K562 (cell line): Measurements from ENCODE around the gene PAQR8. TPM values are rescaled to one million over a fixed set of nuclear protein-coding genes. Genes with fewer than 3 reads are reported as not detected.

Source experiments
- ATAC-seq: fragments of 200-7000 bp; cut with Tn5 transposase; 3 replicates; pipeline ENCODE4 v1.9.1; 2020; ENCODE audit warnings: moderate library complexity
- BruUV-seq: library from RNA; stranded (reverse); fragments of 400-500 nt; replicated peaks from 2 replicates; lab custom pipeline; 2021; lab: Mats Ljungman, UMichigan
- CTCF ChIA-PET: fragments of 300-600 bp; formaldehyde crosslinking; extraction: SDS; loops from one replicate; lab custom pipeline; 2021; ENCODE audit warnings: low intra/inter-chr PET ratio; lab: Yijun Ruan, JAX
- POLR2A ChIA-PET: fragments of 300-600, 350-650 bp; sonication (Branson Sonifier 250); formaldehyde crosslinking; extraction: SDS; loops from one replicate; lab custom pipeline; 2021; ENCODE audit warnings: antibody characterized with exemption, inconsistent platforms; lab: Yijun Ruan, JAX
- DNase-seq, 4 experiments: peaks; one replicate each; pipeline versions ENCODE4 v3.0.0 to v3.0.0-alpha.2; 2011 to 2018; ENCODE audit warnings: low spot score in 3 of 4, mixed read lengths in 3 of 4; ENCODE audit errors: extremely low read depth in 1 of 4
- FAIRE-seq: peaks from 2 replicates; lab custom pipeline; 2011; peaks lifted over from hg19 to GRCh38; lab: Jason Lieb, UNC
- H2AFZ ChIP-seq: 2 replicates; pipeline ENCODE4 v1.6.0; 2011; ENCODE audit warnings: low read depth, low read length, control low read depth, inconsistent platforms
- H3K27ac ChIP-seq: fragments of 200-600 bp; 3 replicates; pipeline ENCODE4 v1.8.0; 2011; ENCODE audit warnings: low read depth, mild to moderate bottlenecking, control low read depth, inconsistent platforms, low read length, moderate library complexity, mixed read lengths; ENCODE audit errors: extremely low read depth
- H3K27me3 ChIP-seq, 2 experiments: fragments of 300-600 bp in 1 of 2; 2 replicates in 1 of 2; 3 replicates in 1 of 2; pipeline versions ENCODE4 v1.6.0 to v1.8.0; 2011; ENCODE audit warnings: inconsistent platforms in 2 of 2, low read length in 2 of 2, mild to moderate bottlenecking in 1 of 2, mixed read lengths in 1 of 2, moderate library complexity in 1 of 2; ENCODE audit not compliant: control insufficient read depth in 2 of 2, insufficient read depth in 2 of 2
- H3K36me3 ChIP-seq: fragments of 300-600 bp; 3 replicates; pipeline ENCODE4 v1.8.0; 2011; ENCODE audit warnings: mild to moderate bottlenecking, low read length, inconsistent platforms; ENCODE audit not compliant: control insufficient read depth, insufficient read depth
- H3K4me1 ChIP-seq, 2 experiments: fragments of 200-600 bp in 1 of 2; replicated peaks in 1 of 2; 2 replicates in 1 of 2; 3 replicates in 1 of 2; pipeline versions ENCODE4 v1.5.1 to v1.8.0; 2011; ENCODE audit warnings: inconsistent platforms in 2 of 2, low read length in 2 of 2, mild to moderate bottlenecking in 1 of 2, mixed read lengths in 1 of 2, moderate library complexity in 1 of 2; ENCODE audit not compliant: control insufficient read depth in 2 of 2, insufficient read depth in 2 of 2
- H3K4me2 ChIP-seq: 2 replicates; pipeline ENCODE4 v1.6.1; 2011; ENCODE audit warnings: low read length, control low read depth, inconsistent platforms, mixed read lengths; ENCODE audit not compliant: insufficient read depth
- H3K4me3 ChIP-seq: fragments of 200-600 bp; sonication (generic), shearing (Covaris generic); 2 replicates; pipeline ENCODE4 v1.5.1; 2016; ENCODE audit warnings: control low read depth, inconsistent platforms
- H3K79me2 ChIP-seq: fragments of 200-600 bp; 3 replicates; pipeline ENCODE4 v1.8.0; 2011; ENCODE audit warnings: low read length, inconsistent platforms; ENCODE audit not compliant: control insufficient read depth, insufficient read depth
- H3K9ac ChIP-seq, 2 experiments: 2 replicates each; pipeline versions ENCODE4 v1.6.0 to v1.6.1; 2011; ENCODE audit warnings: low read depth in 2 of 2, low read length in 2 of 2, control low read depth in 1 of 2, inconsistent platforms in 1 of 2, mild to moderate bottlenecking in 1 of 2, mixed read lengths in 1 of 2; ENCODE audit not compliant: insufficient read depth in 1 of 2
- H3K9me1 ChIP-seq: one replicate; pipeline ENCODE4 v1.6.0; 2011; ENCODE audit warnings: inconsistent platforms, mild to moderate bottlenecking, low read length, moderate library complexity; ENCODE audit not compliant: control insufficient read depth, insufficient read depth
- H3K9me3 ChIP-seq: replicated peaks from 2 replicates; pipeline ENCODE4 v1.5.1; 2011; ENCODE audit warnings: low read depth, low read length, inconsistent platforms; ENCODE audit not compliant: control insufficient read depth, insufficient read depth
- H4K20me1 ChIP-seq: replicated peaks from 2 replicates; pipeline ENCODE4 v1.6.1; 2011; ENCODE audit warnings: low read length, inconsistent platforms, mixed read lengths; ENCODE audit not compliant: control insufficient read depth, insufficient read depth
- CEBPB ChIP-seq: fragments of 450-650 bp; IDR thresholded peaks from 2 replicates; pipeline ENCODE4 v1.6.1; 2016; ENCODE audit warnings: missing genetic modification characterization, missing compliant biosample characterization
- HLTF ChIP-seq: fragments of 450-650 bp; IDR thresholded peaks from 2 replicates; pipeline ENCODE4 v1.6.1; 2016
- PPARD ChIP-seq: fragments of 250-450 bp; sonication (Bioruptor Pico); IDR thresholded peaks from 2 replicates; pipeline ENCODE4 v1.8.0; 2022; ENCODE audit warnings: inconsistent platforms, mild to moderate bottlenecking, moderate library complexity
- SETDB1 ChIP-seq: IDR thresholded peaks from one replicate; pipeline ENCODE4 v1.6.1; 2012; ENCODE audit warnings: low read length, control low read depth, inconsistent platforms
- SMAD1 ChIP-seq: fragments of 150-350 bp; IDR thresholded peaks from 2 replicates; pipeline ENCODE4 v1.6.1; 2014; ENCODE audit warnings: low read length, low read depth; ENCODE audit not compliant: partially characterized antibody
- SRSF7 ChIP-seq: fragments of 200-400 bp; formaldehyde crosslinking; optimal IDR thresholded peaks from 2 replicates; pipeline ENCODE3; 2017; ENCODE audit warnings: mild to moderate bottlenecking, low read depth, low read length
- TARDBP ChIP-seq: fragments of 450-650 bp; IDR thresholded peaks from 2 replicates; pipeline ENCODE4 v1.6.1; 2016
- ZC3H4 ChIP-seq: sonication (generic); formaldehyde crosslinking; IDR thresholded peaks from 2 replicates; pipeline ENCODE4 v1.9.0; 2021; ENCODE audit warnings: missing genetic modification reagents, borderline replicate concordance
- ZNF76 ChIP-seq: fragments of 250-450 bp; sonication (Bioruptor Pico); IDR thresholded peaks from 2 replicates; pipeline ENCODE4 v1.4.0; 2020; ENCODE audit warnings: mild to moderate bottlenecking, moderate library complexity, borderline replicate concordance
- ZNF764 ChIP-seq: fragments of 250-450 bp; sonication (Bioruptor Pico); IDR thresholded peaks from 2 replicates; pipeline ENCODE4 v1.4.0; 2020; ENCODE audit warnings: low read depth, mild to moderate bottlenecking, moderate library complexity
- in situ Hi-C: fragments of 300-500 bp; cut with MboI; formaldehyde crosslinking; loops from 4 replicates; pipeline ENCODE4 v1.15.0; 2018; ENCODE audit warnings: inconsistent platforms, mixed read lengths
- intact Hi-C: fragments of 100-400 bp; cut with micrococcal nuclease; formaldehyde crosslinking; loops from 2 replicates; pipeline ENCODE4 v1.14.2; 2022
- polyA plus RNA-seq, 8 experiments: library from polyadenylated mRNA; depleted of rRNA in 4 of 8; stranded (reverse) in 5 of 8; unstranded in 3 of 8; fragments of >200 nt; fragmentation: Nextera tagmentation in 2 of 8; fragmentation: Illumina TruSeq in 1 of 8; extraction: Ambion mirVana in 2 of 8; extraction: Trizol in 1 of 8; gene quantifications; 2 replicates each; pipeline versions ENCODE4 v1.2.1 to v1.2.3, GENCODE V29; 2011 to 2014; ENCODE audit warnings: inconsistent platforms in 1 of 8, missing spikeins in 1 of 8
- total RNA-seq, 7 experiments: library from RNA; depleted of rRNA in 6 of 7; stranded (reverse); fragments of >200 nt in 6 of 7; fragmentation: Illumina TruSeq in 2 of 7; extraction: Trizol in 2 of 7; gene quantifications; 2 replicates each; pipeline versions ENCODE4 v1.2.1 to v1.2.3, GENCODE V29; 2011 to 2021; ENCODE audit warnings: low replicate concordance in 1 of 7
- TF ChIP-seq, protein P1 (sequence below): fragments of 450-650 bp; IDR thresholded peaks from 2 replicates; pipeline ENCODE4 v1.6.1; 2016; ENCODE audit warnings: missing biosample characterization, missing genetic modification characterization
- TF ChIP-seq, protein P2 (sequence below): sonication (generic); IDR thresholded peaks from 2 replicates; pipeline ENCODE4 v1.6.1; 2016

Gene PAQR8
- total and polyA plus RNA-seq, 9 of the 15 experiments (the other 6 are each of a cell fraction or from before 2014, with no cell fraction given): 1.4 to 10.2 (median 3.5) TPM

DNA sequence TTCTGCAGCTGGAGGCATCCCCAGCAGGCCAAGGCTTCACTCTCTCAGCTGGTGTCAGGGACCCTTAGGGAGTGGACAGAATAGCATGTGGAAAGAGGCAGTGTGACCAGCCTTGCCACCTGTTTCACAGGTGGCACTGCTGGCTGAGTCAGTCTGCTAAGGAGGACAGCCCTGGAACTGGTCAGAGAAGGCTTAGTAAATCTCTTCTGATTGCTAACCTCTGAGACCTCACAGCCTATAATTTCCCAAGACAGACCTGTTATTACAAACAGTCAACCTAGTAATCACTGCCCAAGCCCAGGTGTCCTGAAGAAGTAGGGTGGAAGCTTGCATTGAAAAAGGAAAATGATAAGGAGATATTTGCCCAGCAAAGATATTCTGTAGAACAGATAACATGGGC is 26.4 kb upstream of the PAQR8 start:
- Histone ChIP-seq H3K27ac (no peak overlapping the region), H4K20me1 (no peaks in the 10 kb centered on the region), H3K9me1 (peaks cover 3% of the 10 kb centered on the region), H3K9me3 (no peaks in the 10 kb centered on the region), H3K36me3 (no peaks in the 10 kb centered on the region), H3K27me3 (no peaks in the 10 kb centered on the region), H3K79me2 (no peaks in the 10 kb centered on the region), H2AFZ (no peak overlapping the region), H3K9ac (0 out of 4 replicates have a peak overlapping the region, but pooled peaks of 1 of the 2 experiments have one; percentile 32), H3K4me1 (peaks cover 6 to 31% of the 10 kb centered on the region in 2 experiments), H3K4me2 (no peak overlapping the region), H3K4me3 (no peak overlapping the region)
- POLR2A ChIA-PET: interaction anchor here (2.0 kb wide), 1 partner anchor 10 kb away, joined by 9 read pairs; no protein-coding TSS in a partner anchor
- intact Hi-C loops: no loop called here
- CTCF ChIA-PET: no interaction called here
- FAIRE-seq (no peak), ATAC-seq (no peak), DNase-seq (no peak)
- TF ChIP-seq, protein P1, sequence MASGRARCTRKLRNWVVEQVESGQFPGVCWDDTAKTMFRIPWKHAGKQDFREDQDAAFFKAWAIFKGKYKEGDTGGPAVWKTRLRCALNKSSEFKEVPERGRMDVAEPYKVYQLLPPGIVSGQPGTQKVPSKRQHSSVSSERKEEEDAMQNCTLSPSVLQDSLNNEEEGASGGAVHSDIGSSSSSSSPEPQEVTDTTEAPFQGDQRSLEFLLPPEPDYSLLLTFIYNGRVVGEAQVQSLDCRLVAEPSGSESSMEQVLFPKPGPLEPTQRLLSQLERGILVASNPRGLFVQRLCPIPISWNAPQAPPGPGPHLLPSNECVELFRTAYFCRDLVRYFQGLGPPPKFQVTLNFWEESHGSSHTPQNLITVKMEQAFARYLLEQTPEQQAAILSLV (tag): no peak
- TF ChIP-seq SETDB1: no peak
- no peak for TF ChIP-seq ZNF764
- no peak for TF ChIP-seq ZC3H4
- no peak for TF ChIP-seq SRSF7
- no peak for TF ChIP-seq PPARD (CRISPR knock-in tag)
- TF ChIP-seq TARDBP: no peak
- TF ChIP-seq CEBPB (tag): no peak
- TF ChIP-seq, protein P2, sequence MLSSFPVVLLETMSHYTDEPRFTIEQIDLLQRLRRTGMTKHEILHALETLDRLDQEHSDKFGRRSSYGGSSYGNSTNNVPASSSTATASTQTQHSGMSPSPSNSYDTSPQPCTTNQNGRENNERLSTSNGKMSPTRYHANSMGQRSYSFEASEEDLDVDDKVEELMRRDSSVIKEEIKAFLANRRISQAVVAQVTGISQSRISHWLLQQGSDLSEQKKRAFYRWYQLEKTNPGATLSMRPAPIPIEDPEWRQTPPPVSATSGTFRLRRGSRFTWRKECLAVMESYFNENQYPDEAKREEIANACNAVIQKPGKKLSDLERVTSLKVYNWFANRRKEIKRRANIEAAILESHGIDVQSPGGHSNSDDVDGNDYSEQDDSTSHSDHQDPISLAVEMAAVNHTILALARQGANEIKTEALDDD: no peak
- no peak for TF ChIP-seq HLTF
- no peak for TF ChIP-seq ZNF76 (CRISPR knock-in tag)
- TF ChIP-seq SMAD1: no peak
- in situ Hi-C loops: no loop called here
- BruUV-seq: no TSS peak
